Activated T-helper 9 cell treated with anti-CD3 and anti-CD28 coated beads, Interleukin-2, amount 50 U/mL, for 16 hours (primary cell): ENCODE results near the gene KIF5B.
"Not testable (repeated sequence)": the region's sequence is repeated elsewhere in the genome, so short reads cannot be mapped to it uniquely, and the experiment has no call there.

ENCODE experiments used
- DNase-seq: peaks from one replicate; pipeline ENCODE4 v3.0.0-alpha.2; 2020; ENCODE audit warnings: low read depth

KIF5B gene

GRCh38 chr10:32007026-32007425 is 49.2 kb downstream of the KIF5B start:
- no peak for DNase-seq

DNA sequence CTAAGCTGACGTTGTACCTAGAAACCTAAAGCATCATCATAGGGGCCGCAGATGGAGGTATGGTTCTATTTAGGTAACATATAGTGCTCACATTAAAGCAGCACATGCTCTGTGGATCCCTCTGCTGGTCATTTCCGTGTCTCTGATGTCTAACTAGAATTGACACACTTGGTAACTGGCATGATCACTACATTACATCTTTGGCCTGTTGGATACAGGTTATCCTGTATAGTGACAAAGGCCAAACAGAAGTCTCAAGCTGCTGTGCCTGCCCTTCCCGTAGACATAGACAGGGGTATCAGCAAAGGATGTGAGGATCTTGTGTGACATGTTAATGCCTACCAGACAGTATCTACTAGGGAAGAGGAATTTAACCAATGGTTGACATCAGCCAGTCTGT is 51.2 kb downstream of the KIF5B start:
- DNase-seq = no peak

DNA sequence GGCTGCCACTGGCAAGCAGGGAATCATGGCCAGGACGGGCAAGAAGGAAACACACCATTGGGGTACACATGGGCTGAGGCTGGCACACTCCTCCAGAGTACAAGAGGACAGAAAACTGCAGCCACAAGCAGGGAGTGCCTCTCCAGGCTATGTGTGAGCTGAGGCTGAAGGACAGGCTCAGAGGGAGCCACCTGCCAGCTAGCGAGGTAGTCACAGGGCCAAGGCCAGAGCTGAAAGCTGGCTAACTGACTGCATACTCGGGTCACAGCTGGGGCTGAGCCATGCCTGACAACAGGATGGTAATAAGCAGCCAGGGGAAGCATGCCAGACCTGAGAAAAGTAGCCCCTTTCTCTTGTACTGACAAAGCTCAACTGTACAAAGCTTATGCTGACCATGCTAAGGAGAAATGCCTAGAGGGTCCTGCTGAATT is 52.0 kb downstream of the KIF5B start:
- no peak for DNase-seq

- no peak for DNase-seq
Observed at GRCh38 chr10:32002531-32002930, 53.7 kb downstream of the KIF5B start.

GRCh38 chr10:32000937-32001336 is 55.3 kb downstream of the KIF5B start:
- DNase-seq = no peak

DNA sequence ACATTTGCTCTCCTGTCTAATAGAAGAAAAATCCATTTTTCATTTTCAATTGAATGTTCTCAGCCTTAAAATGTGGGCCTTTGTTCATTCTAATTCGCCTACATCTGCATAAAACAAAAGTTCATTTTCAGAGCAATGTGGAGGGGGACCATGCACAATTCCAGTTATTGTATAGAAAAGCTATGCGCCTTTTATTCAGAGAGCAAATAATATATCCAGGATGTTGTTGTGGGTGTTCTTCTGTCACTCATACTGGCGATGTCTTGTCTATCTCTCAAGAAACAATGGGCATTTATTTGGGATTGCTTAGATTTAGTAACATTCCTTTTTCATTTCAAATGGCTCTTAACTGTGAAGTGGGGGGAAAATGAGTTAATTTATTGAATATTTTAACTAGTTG is 56.4 kb downstream of the KIF5B start:
- DNase-seq = no peak

GRCh38 chr10:31999070-31999660 is 57.1 kb downstream of the KIF5B start:
- no peak for DNase-seq

- no peak for DNase-seq
Observed at GRCh38 chr10:31994926-31995325, 61.3 kb downstream of the KIF5B start.

- DNase-seq = no peak
Observed at GRCh38 chr10:31990937-31991336, 65.3 kb downstream of the KIF5B start.

GRCh38 chr10:31987786-31988185 is 68.4 kb downstream of the KIF5B start:
- DNase-seq = not testable (repeated sequence)

DNA sequence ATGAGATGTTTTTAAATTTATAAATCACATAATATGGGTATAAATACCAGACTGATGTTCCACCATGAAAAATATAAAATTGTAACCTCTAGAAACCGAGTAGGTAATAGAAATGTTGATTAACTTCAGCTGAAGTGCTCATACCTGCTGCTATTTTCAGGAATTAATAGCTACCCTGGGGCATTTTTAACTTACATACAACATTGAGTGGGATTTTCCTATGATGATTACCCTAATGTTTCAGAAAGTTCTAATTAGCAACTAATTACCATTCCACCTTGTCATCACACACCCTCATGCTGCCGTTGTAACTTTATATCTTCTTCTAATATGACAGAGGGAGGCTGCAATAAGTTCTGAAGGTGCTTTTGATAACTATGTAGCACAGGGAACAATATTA is 74.1 kb downstream of the KIF5B start:
- no peak for DNase-seq

DNA sequence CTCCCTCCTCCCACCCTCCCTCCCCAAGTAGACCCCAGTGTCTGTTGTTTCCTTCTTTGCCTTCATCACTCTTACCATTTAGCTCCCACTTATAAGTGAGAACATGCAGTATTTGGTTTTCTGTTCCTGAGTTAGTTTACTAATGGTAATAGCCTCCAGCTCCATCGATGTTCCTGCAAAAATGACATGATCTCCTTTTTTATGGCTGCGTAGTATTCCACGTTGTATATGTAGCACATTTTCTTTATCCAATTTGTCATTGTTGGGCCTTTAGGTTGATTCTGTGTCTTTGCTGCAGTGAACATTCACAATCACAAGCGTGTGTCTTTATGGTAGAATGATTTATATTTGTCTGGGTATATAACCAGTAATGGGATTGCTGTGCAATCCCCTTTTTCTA is 75.8 kb downstream of the KIF5B start:
- DNase-seq = no peak

GRCh38 chr10:31979071-31979470 is 77.2 kb downstream of the KIF5B start:
- DNase-seq = not testable (repeated sequence)

- DNase-seq = no peak
Observed at GRCh38 chr10:31978156-31978483, 78.1 kb downstream of the KIF5B start.

DNA sequence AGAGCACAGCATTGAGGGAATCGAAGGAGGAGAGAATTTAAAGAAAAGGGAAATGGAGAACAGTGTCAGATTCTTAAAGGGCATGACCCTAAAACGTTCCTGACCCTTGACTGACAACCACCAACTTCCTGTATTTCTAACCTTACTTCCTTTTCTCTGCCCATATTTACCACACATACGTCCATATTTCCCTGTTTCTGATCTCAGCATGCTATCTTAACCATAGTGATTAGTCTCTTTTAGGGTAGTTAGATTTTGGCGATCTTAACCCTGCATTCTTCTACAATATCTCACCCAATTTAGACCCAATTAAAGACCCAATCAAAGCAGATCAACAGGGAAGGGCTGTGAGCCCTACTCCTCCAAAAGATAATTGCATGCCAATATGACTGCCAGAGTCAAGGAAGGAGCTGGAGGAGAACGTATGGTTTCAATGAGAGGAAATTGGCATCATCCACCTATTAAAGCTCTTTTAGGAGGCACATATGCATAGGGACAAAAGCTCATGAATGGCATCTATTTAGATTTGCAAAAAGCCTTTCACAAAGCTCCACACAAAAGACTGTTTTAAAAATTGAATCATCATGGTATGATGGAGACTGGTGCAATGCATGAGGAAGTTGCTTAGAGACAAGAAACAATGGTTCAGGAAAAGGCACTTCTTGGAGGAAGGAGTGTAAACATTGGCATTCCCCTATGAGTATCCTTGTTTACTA is 78.6 kb downstream of the KIF5B start:
- no peak for DNase-seq

DNA sequence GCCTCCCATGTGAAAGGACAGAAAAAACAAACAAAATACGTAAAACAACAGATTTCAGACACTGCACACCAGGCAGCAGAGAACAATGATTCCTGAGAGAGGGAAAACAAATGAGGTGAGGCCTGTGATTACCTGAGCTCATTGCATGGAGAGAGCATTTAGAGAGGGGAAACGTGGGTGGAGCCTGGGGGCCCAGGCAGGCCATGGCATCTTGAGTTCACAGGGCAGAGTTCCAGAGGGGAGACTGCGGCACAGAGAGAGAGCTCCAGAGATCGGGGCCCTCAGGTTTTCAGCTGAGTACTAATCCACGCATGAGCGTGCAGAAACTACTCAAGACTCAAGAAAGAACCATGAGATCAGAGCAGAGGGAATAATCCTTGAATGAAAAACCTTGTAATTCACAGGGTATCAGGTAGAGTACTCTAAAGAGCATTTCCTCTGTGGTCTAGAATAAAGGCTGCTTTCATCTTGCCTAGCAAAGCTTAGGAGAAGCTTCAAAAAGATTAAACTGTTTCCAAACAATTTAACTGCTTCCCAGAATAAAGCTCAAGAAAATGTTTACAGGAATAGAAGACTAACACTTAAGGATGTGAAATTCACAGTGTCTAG is 81.0 kb downstream of the KIF5B start:
- no peak for DNase-seq

DNA sequence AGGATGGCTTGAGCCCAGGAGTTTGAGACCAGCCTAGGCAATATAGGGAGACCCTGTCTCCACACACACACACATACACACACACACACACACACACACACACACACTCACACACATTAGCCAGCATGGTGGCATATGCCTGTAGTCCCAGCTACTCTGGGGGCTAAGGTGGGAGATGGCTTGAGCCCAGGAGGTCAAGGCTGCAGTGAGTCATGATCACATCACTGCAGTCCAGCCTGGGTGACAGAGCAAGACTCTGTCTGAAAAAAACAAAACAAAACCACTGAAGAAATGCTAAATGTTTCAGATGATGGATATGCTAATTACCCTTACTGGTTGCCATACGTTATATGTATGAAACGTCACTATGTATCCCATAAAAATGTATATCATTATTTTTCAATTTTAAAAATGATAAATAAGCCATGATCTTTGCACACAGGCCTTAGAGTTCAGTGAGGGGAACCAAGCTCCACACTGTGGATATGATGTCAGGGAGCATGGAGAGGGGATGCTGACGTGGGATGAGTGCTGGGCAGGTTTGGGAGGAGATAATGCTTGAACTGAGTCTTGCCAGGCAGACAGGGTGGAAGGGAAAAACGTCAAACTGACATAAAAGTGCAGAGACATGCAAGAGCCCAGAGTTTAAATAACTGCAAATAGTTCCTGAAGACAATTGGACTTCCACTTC is 81.6 kb downstream of the KIF5B start:
- no peak for DNase-seq

- DNase-seq = no peak
Observed at GRCh38 chr10:31972519-31973041, 83.6 kb downstream of the KIF5B start.

DNA sequence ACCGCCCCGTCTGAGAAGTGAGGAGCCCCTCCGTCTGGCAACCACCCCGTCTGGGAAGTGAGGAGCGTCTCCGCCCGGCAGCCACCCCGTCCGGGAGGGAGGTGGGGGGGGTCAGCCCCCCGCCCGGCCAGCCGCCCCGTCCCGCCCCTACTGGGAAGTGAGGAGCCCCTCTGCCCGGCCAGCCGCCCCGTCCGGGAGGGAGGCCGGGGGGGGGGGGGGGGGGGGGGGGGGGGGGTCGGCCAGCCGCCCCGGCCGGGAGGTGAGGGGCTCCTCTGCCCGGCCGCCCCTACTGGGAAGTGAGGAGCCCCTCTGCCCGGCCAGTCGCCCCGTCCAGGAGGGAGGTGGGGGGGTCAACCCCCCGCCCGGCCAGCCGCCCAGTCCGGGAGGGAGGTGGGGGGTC is 86.4 kb downstream of the KIF5B start:
- DNase-seq = not testable (repeated sequence)

GRCh38 chr10:31963589-31963980 is 92.6 kb downstream of the KIF5B start:
- DNase-seq = no peak

GRCh38 chr10:31962826-31963588 is 93.2 kb downstream of the KIF5B start:
- DNase-seq = no peak
